C4-2B (cell line): ENCODE data around the gene STIM1.
A peak's percentile ranks its signal among the peaks of the same experiment; 100 is the strongest.

ENCODE experiments used
- H3K27ac ChIP-seq: fragments of 450-650 bp; 2 replicates; pipeline ENCODE4 v1.5.1; 2017
- ZFX ChIP-seq: fragments of 450-650 bp; IDR thresholded peaks from 2 replicates; pipeline ENCODE4 v1.6.1; 2017
- TF ChIP-seq, protein P1 (sequence below): fragments of 450-650 bp; conservative IDR thresholded peaks from 2 replicates; pipeline ENCODE4 v1.5.1; 2017; ENCODE audit warnings: mild to moderate bottlenecking

The STIM1 gene

DNA sequence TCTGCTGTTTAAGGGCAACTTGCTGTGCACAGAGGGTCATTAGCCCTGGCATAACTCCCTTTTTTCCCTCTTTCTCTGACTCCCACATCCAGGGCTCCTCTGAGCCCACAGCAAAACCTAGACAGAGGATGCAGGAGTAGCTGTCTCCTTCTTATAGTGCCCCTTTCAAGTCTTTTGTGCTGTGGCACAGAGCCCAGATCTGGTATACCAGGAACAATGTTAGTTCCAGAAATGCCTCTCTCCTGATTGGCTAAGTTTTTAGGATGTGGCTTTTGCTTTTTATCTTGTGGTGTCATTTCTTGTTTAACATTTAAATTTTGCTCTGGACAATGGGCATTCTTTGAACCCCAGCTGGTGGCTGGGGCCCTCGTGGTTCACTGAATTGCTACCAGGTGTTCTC is 213.5 kb downstream of the STIM1 start:
- H3K27ac ChIP-seq: no peak overlapping the region
- TF ChIP-seq ZFX: no peak
- TF ChIP-seq, protein P1, sequence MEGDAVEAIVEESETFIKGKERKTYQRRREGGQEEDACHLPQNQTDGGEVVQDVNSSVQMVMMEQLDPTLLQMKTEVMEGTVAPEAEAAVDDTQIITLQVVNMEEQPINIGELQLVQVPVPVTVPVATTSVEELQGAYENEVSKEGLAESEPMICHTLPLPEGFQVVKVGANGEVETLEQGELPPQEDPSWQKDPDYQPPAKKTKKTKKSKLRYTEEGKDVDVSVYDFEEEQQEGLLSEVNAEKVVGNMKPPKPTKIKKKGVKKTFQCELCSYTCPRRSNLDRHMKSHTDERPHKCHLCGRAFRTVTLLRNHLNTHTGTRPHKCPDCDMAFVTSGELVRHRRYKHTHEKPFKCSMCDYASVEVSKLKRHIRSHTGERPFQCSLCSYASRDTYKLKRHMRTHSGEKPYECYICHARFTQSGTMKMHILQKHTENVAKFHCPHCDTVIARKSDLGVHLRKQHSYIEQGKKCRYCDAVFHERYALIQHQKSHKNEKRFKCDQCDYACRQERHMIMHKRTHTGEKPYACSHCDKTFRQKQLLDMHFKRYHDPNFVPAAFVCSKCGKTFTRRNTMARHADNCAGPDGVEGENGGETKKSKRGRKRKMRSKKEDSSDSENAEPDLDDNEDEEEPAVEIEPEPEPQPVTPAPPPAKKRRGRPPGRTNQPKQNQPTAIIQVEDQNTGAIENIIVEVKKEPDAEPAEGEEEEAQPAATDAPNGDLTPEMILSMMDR: no peak

DNA sequence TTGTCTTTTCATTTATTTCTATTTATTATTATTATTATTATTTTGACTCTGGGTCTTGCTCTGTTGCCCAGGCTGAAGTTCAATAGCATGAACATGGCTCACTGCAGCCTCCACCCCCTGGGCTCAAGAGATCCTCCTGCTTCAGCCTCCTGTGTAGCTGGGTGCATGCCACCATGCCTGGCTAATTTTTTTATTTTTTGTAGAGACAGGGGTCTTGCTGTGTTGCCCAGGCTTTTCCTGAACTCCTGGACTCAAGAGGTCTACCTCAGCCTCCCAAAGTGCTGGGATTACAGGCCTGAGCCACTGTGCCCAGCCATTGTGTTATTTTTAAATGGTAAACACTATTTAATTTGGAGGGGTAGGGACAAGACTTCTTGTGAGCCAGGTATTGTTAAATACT is 215.9 kb downstream of the STIM1 start:
- no peak overlapping the region for H3K27ac ChIP-seq
- TF ChIP-seq, protein P1: no peak
- no peak for TF ChIP-seq ZFX

DNA sequence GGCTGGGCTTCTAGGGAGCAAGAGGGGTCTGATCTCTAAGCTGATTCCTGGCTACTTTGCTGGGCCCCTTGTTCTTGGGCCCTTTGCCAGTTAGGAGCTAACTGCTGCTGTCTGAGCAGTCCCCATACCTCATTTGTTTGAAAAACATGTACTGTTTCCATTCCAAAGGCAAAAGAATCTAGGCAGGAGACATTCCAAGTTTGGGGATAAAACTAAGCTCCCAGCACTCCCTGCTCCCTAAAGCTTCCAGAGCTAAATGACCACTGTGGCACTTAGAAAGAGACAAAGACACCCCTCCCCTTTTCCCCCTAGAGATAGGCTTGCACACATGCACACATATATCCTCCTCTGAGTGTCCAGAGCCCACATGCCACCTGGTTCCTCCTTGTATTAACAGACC is 216.4 kb downstream of the STIM1 start:
- no peak overlapping the region for H3K27ac ChIP-seq

DNA sequence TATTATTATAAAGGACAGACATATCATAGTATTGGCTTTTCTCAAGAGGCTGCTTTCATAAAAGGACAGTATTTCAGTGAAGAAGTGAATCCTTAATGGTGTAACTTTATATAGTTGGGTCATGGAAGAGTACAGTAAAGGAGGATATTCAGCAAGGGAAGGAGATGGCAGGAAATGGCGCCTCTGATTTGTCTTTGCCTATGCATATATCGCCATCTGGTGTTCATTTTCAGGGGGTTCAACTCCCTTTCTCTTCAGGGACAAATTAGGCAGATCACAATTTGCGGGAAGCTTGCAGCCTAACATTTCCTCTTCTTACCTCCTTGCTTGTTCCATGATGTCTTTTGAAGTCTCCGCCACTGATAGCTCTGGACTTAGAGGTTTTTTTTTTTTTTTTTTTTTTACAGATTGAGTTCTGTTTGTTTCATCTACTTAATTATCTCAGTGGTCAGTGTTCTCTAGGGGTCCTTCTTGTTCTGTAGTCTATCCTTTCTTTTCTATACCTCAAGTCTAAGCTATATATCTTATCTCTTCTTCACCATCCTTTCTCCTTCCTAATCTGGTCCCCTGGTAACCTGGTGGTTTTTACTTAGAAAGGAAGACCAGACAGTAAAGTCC is 217.3 kb downstream of the STIM1 start:
- TF ChIP-seq, protein P1: peak; percentile 90
- no peak for TF ChIP-seq ZFX
- H3K27ac ChIP-seq: no peak overlapping the region

More for the DNA sequence above, 216.4 kb downstream of the STIM1 start:
- TF ChIP-seq, protein P1: no peak
- no peak for TF ChIP-seq ZFX

DNA sequence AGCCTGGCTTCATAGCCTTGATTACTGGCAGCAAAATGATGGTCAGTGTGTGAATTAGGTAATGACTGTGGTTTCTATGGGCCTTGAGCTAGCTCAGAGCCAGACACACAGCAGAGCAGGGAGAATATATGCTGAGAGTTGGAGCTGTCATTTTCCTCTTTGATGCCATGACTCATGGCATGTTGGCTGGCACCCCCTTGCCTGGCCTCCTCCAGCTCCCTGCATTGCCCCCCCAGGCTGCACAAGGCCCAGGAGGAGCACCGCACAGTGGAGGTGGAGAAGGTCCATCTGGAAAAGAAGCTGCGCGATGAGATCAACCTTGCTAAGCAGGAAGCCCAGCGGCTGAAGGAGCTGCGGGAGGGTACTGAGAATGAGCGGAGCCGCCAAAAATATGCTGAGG is 218.8 kb downstream of the STIM1 start:
- TF ChIP-seq, protein P1: no peak
- TF ChIP-seq ZFX: no peak
- H3K27ac ChIP-seq: no peak overlapping the region

DNA sequence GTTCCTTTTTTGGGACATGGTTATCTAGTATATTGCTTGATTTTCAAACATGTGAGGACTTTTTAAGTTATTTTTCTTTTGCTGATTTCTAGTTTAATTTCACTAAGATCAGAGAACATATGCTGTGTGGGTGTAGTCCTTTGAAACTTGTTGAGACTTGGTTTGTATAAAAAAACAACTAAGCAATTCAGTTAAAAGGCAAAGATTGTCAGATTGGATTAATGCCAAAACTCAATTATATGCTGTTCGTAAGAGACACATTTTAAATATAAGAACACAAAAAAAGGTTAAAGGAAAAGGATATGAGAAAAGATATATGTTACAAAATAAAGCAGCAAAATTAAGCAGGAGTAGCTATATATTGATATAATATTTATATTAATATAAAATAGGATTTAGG is 221.3 kb downstream of the STIM1 start:
- TF ChIP-seq, protein P1: no peak
- TF ChIP-seq ZFX: no peak
- no peak overlapping the region for H3K27ac ChIP-seq

DNA sequence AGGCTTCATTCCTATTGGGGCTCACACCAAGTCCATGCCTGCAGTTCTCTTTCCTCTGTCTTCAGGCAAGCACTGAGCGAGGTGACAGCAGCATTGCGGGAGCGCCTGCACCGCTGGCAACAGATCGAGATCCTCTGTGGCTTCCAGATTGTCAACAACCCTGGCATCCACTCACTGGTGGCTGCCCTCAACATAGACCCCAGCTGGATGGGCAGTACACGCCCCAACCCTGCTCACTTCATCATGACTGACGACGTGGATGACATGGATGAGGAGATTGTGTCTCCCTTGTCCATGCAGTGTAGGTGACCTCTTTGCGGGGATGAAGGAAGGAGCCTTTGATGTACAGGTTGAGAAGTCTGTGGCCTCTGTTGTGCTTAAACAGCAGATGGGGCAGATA is 227.7 kb downstream of the STIM1 start:
- no peak overlapping the region for H3K27ac ChIP-seq
- TF ChIP-seq ZFX: no peak
- TF ChIP-seq, protein P1: no peak
